Limb (tissue), 2 donors: ENCODE data around the gene TBC1D5.
"Not testable (repeated sequence)": the region's sequence is repeated elsewhere in the genome, so short reads cannot be mapped to it uniquely, and the experiment has no call there.

Experiments
- DNase-seq, 2 donors: peaks; one replicate each; pipeline ENCODE4 v3.0.0-alpha.2; 2016; ENCODE audit errors: extremely low spot score in 2 of 2

TBC1D5 gene

DNA sequence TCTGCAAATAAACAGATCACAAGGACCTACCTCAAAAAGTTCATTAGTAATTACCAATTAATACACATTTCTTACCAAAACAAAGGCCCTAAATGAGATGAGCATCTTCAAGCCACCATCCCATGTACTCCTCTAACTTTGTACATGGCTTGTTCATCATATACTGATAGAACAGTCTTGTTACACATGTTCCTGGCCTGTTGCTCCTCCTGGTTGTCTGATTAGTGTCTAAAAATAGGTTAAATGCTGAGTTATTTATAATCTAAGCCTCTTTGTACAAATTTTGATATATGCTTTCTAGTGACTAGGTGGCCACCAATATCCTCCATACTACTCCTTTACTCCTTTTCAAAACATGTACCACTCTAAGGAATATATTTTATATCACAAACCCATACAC lies 25.0 kb downstream of the TBC1D5 start:
- no peak for DNase-seq

DNA sequence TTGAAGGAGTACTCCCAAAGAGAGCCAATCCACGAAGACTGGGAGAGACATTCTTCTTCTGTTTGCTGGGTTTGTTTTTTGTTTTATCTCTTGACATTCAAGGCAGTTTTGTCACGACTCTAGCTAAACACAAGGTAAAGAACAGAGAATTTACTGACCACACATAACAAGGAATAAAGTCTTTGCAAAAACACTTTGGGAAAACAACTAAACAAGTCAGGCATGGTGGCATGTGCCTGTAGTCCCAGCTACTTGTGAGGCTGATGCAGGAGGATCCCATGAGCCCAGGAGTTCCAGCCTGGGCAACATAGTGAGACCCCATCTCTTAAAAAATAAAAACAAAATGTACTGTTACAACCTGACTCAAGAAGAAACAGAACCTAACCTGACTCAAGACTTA lies 28.0 kb downstream of the TBC1D5 start:
- DNase-seq = no peak

DNA sequence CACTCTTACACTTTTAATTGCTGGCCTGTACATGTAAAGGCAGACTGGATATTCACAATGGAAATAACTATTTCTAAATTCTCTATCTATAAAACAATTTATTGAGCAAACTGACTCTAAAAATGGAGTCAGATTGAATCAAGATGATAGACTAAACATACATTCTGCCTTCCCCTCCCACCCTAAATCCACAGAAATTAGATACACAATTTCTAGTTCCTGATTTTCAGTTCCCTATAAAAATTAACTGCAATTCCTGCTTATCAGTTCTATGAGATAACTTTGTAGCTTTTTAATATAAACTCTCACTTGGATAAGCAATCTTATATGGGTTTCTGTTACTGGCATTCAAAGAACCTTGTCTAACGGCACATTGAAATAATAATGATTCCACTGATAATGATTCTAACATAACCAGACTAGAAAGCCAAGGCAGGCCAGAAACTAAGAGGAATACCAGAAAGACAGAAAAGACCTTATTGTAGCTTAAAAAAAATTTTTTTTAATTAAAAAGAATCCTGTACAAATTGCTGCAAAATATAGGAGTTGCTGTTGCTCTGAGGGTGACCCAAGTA lies 33.1 kb downstream of the TBC1D5 start:
- DNase-seq = no peak

GRCh38 chr3:17707813-17708543 lies 34.5 kb downstream of the TBC1D5 start:
- DNase-seq = no peak

DNA sequence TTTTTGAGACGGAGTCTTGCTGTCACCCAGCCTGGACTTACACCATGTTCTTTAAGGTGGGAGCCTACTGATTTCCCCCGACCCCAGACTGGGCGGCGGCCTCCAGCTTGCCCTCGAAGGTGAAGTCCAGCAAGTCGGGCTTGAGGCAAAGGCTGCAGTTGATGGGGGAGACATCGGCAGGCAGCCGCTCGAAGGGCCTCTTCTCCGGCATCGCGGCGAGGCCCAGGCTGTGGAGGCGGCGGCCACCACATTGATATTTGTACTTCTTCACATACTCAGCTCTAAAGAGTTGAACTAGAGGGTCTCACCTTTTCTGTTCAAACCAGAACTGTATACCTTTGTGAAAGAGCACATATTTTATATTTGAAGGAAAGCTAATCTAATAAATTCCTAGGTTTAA lies 36.4 kb downstream of the TBC1D5 start:
- DNase-seq = not testable (repeated sequence)

DNA sequence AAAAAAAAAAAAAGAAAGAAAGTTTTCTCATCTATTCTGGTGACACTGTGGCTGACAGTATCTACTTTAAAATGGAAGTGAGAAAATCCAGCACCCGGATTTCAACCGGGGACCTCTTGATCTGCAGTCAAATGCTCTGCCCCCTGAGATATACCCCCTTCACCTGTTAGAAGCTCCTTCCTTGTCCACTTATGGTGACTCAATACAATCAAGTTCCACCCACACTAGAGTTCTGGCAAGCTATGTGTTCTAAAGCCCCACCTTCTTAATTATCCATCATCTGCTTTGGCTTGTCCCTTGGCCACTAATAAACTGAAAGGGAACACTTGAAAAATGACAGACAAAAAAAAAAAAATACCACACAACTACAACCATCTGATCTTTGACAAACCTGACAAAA lies 42.6 kb downstream of the TBC1D5 start:
- not testable (repeated sequence) for DNase-seq

DNA sequence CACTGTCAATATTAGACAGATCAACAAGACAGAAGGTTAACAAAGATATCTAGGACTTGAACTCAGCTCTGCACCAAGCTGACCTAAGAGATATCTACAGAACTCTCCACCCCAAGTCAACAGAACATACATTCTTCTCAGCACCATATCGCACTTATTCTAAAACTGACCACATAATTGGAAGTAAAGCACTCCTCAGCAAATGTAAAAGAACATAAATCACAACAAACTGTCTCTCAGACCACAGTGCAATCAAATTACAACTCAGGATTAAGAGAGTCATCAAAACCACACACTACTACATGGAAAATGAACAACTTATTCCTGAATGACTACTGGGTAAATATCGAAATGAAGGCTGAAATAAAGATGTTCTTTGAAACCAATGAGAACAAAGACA lies 46.8 kb downstream of the TBC1D5 start:
- DNase-seq = not testable (repeated sequence)

- DNase-seq = not testable (repeated sequence)
Measured at GRCh38 chr3:17693670-17693999, 48.8 kb downstream of the TBC1D5 start.

GRCh38 chr3:17692846-17693669 lies 49.4 kb downstream of the TBC1D5 start:
- DNase-seq = not testable (repeated sequence)

DNA sequence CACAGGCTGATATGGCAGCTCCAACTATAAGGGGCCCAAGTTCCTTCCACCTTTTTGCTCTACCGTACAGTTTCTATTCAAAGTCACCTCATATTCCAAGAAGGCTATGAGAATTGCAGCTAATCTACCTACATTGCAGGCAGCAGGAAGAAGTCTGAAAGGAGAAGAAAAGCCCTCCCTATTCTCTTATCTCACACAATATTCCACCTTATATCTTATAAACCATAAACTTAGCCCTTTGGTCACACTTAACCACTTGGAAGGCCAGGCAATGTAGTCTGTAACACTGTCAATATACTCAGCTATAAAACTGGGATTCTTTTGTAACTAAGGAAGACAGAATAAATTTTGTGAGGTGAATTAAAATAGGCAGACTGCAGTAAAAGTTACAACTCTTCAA lies 54.9 kb downstream of the TBC1D5 start:
- DNase-seq = no peak

DNA sequence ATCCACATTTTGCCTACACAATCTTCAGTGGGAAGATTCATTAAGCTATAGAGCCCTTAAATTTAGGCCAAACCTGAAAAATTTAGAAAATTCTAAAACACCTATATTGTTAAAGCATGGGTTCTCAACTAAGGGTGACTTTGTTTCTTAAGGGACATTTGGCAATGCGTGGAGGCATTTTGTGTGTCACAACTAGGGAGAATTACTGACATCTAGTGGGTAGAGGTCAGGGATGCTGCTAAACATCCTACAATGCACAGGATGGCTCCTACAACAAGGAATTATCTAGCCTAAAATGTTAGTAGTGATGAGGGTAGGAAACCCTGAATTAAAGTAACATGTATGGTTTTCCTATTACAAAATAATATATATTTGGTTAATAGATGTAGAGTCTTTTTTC lies 55.8 kb downstream of the TBC1D5 start:
- DNase-seq = no peak

DNA sequence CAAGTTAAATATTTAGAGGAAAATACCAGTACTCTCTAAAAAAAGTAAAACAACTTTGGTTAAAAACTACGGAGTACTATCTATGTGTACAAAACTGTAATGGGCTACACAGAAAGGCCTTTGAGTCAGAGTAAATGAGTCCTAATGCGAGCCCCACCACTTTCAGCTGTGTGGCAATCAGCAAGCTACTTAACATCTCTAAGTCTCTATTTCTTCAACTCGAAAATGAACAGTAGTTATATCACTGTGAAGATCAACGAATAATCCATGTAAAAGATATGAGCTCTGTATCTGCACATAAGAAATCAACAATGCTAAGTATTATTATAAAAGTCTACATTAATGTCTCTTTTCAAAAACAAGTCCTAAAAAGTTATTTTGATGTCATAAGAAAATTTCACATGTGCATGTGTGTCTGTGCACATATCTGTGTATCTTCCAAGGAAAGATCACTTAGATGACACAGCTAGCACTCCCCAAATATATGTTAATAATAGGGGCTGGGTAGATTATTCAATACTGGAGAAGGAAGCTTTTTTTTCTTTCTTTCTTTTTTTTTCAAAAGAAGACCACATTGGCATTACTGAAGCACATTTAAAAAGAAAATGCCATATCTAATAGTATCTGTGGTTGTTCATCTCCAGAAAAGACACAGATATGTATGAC lies 58.8 kb downstream of the TBC1D5 start:
- no peak for DNase-seq

- DNase-seq = no peak
Measured at GRCh38 chr3:17680530-17680929, 61.9 kb downstream of the TBC1D5 start.

- no peak for DNase-seq
Measured at GRCh38 chr3:17678116-17678741, 64.2 kb downstream of the TBC1D5 start.

GRCh38 chr3:17674082-17674686 lies 68.2 kb downstream of the TBC1D5 start:
- DNase-seq = no peak

GRCh38 chr3:17672506-17672905 lies 69.9 kb downstream of the TBC1D5 start:
- DNase-seq = peak in 1 of 2 donors; percentile 47

- DNase-seq = no peak
Measured at GRCh38 chr3:17670749-17671148, 71.7 kb downstream of the TBC1D5 start.

DNA sequence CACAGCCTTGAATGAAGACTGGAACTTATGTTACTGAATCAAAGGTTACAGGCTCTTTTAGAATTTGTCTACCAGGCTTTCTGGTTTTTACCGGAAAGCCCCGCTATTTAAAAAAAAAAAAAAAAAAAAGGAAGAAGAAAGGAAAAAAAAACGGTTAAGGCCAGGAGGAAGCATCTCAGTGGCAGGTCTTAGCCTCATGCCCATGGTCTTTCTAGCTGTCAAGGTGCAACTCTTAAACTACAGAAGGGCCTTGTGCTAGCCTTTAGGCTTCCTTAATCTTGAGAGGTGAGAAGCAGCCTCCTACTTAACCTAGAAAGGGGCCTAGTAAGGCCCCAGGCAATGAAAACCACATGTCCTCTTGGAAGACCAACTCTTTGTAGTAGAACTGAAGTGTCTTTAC lies 77.5 kb downstream of the TBC1D5 start:
- DNase-seq = no peak

DNA sequence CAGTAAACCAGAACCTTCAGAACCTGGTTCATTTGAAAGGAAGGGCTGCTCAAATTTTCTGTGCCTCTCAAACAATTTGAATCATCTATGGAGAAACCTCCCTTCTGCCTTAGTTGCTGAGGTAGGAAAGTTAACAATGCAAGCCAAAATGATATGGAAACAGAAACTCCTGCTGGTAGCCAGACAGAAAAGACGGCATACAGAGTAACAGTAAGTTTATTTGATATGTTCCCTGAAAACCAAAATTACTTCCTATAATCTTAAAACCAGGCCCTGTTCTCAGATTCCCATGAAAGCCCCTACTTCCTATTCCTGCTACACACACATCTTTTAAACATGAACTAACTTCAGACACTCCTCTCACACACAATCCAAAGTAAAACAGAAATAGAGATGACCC lies 86.2 kb downstream of the TBC1D5 start:
- DNase-seq = no peak

GRCh38 chr3:17655743-17656142 lies 86.7 kb downstream of the TBC1D5 start:
- DNase-seq = no peak

DNA sequence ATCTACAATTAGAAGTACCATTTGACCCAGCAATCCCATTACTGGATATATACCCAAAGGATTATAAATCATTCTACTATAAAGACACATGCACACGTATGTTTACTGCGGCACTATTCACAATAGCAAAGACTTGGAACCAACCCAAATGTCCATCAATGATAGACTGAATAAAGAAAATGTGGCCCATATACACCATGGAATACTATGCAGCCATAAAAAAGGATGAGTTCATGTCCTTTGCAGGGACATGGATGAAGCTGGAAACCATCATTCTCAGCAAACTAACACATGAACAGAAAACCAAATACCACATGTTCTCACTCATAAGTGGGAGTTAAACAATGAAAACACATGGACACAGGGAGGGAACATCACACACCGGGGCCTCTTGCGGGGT lies 92.7 kb downstream of the TBC1D5 start:
- DNase-seq = not testable (repeated sequence)
